OCI-LY1 (cell line): ENCODE data around the gene NOM1.

Experiments
- EZH2 ChIP-seq: fragments of 200-600 bp; sonication (generic), shearing (Covaris generic); IDR thresholded peaks from 2 replicates; pipeline ENCODE4 v1.8.0; 2017; ENCODE audit warnings: borderline replicate concordance, mixed run types, mild to moderate bottlenecking, antibody characterized with exemption, low read length, moderate library complexity, mixed read lengths
- TF ChIP-seq, protein P1 (sequence below): fragments of 200-600 bp; sonication (generic), shearing (Covaris generic); IDR thresholded peaks from 2 replicates; pipeline ENCODE4 v1.5.1; 2017; ENCODE audit warnings: mild to moderate bottlenecking, antibody characterized with exemption, low read length, moderate library complexity, mixed read lengths

- TF ChIP-seq, protein P1, sequence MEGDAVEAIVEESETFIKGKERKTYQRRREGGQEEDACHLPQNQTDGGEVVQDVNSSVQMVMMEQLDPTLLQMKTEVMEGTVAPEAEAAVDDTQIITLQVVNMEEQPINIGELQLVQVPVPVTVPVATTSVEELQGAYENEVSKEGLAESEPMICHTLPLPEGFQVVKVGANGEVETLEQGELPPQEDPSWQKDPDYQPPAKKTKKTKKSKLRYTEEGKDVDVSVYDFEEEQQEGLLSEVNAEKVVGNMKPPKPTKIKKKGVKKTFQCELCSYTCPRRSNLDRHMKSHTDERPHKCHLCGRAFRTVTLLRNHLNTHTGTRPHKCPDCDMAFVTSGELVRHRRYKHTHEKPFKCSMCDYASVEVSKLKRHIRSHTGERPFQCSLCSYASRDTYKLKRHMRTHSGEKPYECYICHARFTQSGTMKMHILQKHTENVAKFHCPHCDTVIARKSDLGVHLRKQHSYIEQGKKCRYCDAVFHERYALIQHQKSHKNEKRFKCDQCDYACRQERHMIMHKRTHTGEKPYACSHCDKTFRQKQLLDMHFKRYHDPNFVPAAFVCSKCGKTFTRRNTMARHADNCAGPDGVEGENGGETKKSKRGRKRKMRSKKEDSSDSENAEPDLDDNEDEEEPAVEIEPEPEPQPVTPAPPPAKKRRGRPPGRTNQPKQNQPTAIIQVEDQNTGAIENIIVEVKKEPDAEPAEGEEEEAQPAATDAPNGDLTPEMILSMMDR: no peak
- no peak for TF ChIP-seq EZH2
These were observed 35.8 kb downstream of the NOM1 start for GRCh38 chr7:156985101-156985992.
